Activated T-cell treated with anti-CD3 and anti-CD28 coated beads, Interleukin-2, amount 50 U/mL, for 72 hours (primary cell): ENCODE data around the gene TRIM56. TPM values are rescaled to one million over a fixed set of nuclear protein-coding genes. Genes with fewer than 3 reads are reported as not detected.
"Not testable (repeated sequence)": the region's sequence is repeated elsewhere in the genome, so short reads cannot be mapped to it uniquely, and the experiment has no call there.

Experiments
- ATAC-seq, 2 donors: fragments of 150-1000 bp; cut with Tn5 transposase; replicated peaks in 1 of 2; 2 replicates each; pipeline ENCODE4 v1.10.0; 2021; ENCODE audit warnings: moderate library complexity in 2 of 2, mild to moderate bottlenecking in 1 of 2
- DNase-seq, 2 donors: peaks; one replicate each; pipeline ENCODE4 v3.0.0; 2021 to 2022; ENCODE audit warnings: mixed read lengths in 1 of 2
- H3K27ac Mint-ChIP-seq: one replicate; pipeline ENCODE4 v1.8.0; 2022; ENCODE audit warnings: mild to moderate bottlenecking, moderate library complexity, mixed read lengths
- H3K27me3 Mint-ChIP-seq: one replicate; pipeline ENCODE4 v1.8.0; 2022; ENCODE audit warnings: low read depth, mixed read lengths
- H3K36me3 Mint-ChIP-seq, 2 donors: one replicate each; pipeline ENCODE4 v1.8.0; 2022; ENCODE audit warnings: mixed read lengths in 2 of 2, mild to moderate bottlenecking in 1 of 2; ENCODE audit not compliant: insufficient read depth in 2 of 2
- H3K4me1 Mint-ChIP-seq: one replicate; pipeline ENCODE4 v1.8.0; 2022; ENCODE audit warnings: low read depth, mixed read lengths
- H3K4me3 Mint-ChIP-seq, 2 donors: one replicate each; pipeline ENCODE4 v1.8.0; 2022; ENCODE audit warnings: mild to moderate bottlenecking in 2 of 2, mixed read lengths in 2 of 2, moderate library complexity in 2 of 2
- H3K9me3 Mint-ChIP-seq, 2 donors: one replicate each; pipeline ENCODE4 v1.8.0; 2022; ENCODE audit warnings: mixed read lengths in 2 of 2
- total RNA-seq, 2 donors: library from RNA; stranded (reverse); gene quantifications; one replicate each; pipeline ENCODE4 v1.2.3, GENCODE V29; 2022

Gene TRIM56
- 10 to 100 TPM; 44.5 to 50.2 TPM for total RNA-seq

- Mint-ChIP-seq H3K27ac (peak within 1 kb of the TSS; percentile 91), H3K27me3 (no peaks in the 10 kb centered on the region), H3K4me3 (peak within 1 kb of the TSS; percentile 94 to 99), H3K9me3 (no peaks in the 10 kb centered on the region), H3K4me1 (peaks cover 26% of the 10 kb centered on the region), H3K36me3 (peaks cover 3 to 4% of the 10 kb centered on the region in 2 donors)
- DNase-seq (peak; percentile 81 to 82), ATAC-seq (peak; percentile 94)
These were observed at the start of gene TRIM56 for GRCh38 chr7:101085162-101085964. Gene TRIM56 (plus strand): TSS chr7:101085481. CDS start chr7:101087313, 1,832 bp downstream.

DNA sequence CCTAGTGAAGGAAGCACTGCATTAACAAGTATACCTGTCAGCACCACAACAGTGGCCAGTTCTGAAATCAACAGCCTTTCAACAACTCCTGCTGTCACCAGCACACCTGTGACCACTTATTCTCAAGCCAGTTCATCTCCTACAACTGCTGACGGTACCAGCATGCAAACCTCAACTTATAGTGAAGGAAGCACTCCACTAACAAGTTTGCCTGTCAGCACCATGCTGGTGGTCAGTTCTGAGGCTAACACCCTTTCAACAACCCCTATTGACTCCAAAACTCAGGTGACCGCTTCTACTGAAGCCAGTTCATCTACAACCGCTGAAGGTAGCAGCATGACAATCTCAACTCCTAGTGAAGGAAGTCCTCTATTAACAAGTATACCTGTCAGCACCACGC is 49.3 kb upstream of the TRIM56 start:
- no peaks in the 10 kb centered on the region for H3K27me3 Mint-ChIP-seq
- H3K27ac Mint-ChIP-seq = no peak overlapping the region
- no peaks in the 10 kb centered on the region for H3K4me1 Mint-ChIP-seq
- H3K9me3 Mint-ChIP-seq = no peaks in the 10 kb centered on the region
- H3K36me3 Mint-ChIP-seq = no peaks in the 10 kb centered on the region
- no peak overlapping the region for H3K4me3 Mint-ChIP-seq
- DNase-seq (no peak), ATAC-seq (no peak)

- H3K36me3 Mint-ChIP-seq, H3K27me3 Mint-ChIP-seq, H3K4me1 Mint-ChIP-seq, DNase-seq, H3K27ac Mint-ChIP-seq, H3K4me3 Mint-ChIP-seq, H3K9me3 Mint-ChIP-seq, ATAC-seq: not testable (repeated sequence)
These were observed 44.0 kb upstream of the TRIM56 start for GRCh38 chr7:101041283-101041682.

- Mint-ChIP-seq H3K4me1 (no peaks in the 10 kb centered on the region), H3K27me3 (peaks cover 43% of the 10 kb centered on the region), H3K27ac (no peak overlapping the region), H3K4me3 (no peak overlapping the region), H3K9me3 (no peaks in the 10 kb centered on the region), H3K36me3 (no peaks in the 10 kb centered on the region)
- ATAC-seq (no peak), DNase-seq (peak; percentile 50 to 55)
These were observed 26.9 kb upstream of the TRIM56 start for GRCh38 chr7:101058355-101058754.

- H3K4me1 Mint-ChIP-seq = no peaks in the 10 kb centered on the region
- no peak overlapping the region for H3K27ac Mint-ChIP-seq
- no peaks in the 10 kb centered on the region for H3K9me3 Mint-ChIP-seq
These were observed 25.7 kb upstream of the TRIM56 start for GRCh38 chr7:101059620-101059942.

GRCh38 chr7:101060992-101061391 is 24.3 kb upstream of the TRIM56 start:
- Mint-ChIP-seq H3K36me3 (no peaks in the 10 kb centered on the region), H3K4me1 (no peaks in the 10 kb centered on the region), H3K4me3 (no peak overlapping the region), H3K27ac (no peak overlapping the region), H3K27me3 (peaks cover 50% of the 10 kb centered on the region), H3K9me3 (no peaks in the 10 kb centered on the region)
- DNase-seq = no peak
- ATAC-seq = no peak

More at GRCh38 chr7:101059620-101059942, 25.7 kb upstream of the TRIM56 start:
- ATAC-seq = no peak
- no peaks in the 10 kb centered on the region for H3K36me3 Mint-ChIP-seq
- H3K4me3 Mint-ChIP-seq = no peak overlapping the region
- no peak for DNase-seq
- H3K27me3 Mint-ChIP-seq = peaks cover 48% of the 10 kb centered on the region

DNA sequence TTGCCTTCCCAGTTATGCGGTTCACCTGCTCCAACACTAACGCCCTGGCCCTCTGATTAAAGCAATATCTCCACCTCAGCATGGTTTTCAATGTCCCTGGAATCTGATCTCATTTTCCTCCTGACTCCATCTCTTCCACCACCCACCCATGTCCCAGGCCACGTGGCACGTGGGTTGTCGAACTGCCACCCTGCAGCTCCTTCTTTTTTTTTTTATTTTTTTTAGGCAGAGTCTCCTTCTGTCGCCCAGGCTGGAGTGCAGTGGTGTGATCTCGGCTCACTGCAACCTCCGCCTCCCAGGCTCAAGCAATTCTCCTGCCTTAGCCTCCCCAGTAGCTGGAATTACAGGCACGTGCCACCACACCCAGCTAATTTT is 21.1 kb upstream of the TRIM56 start:
- not testable (repeated sequence) for H3K27ac Mint-ChIP-seq, H3K4me1 Mint-ChIP-seq, H3K9me3 Mint-ChIP-seq, DNase-seq, H3K4me3 Mint-ChIP-seq, H3K36me3 Mint-ChIP-seq, ATAC-seq
- H3K27me3 Mint-ChIP-seq = peaks cover 48% of the 10 kb centered on the region

DNA sequence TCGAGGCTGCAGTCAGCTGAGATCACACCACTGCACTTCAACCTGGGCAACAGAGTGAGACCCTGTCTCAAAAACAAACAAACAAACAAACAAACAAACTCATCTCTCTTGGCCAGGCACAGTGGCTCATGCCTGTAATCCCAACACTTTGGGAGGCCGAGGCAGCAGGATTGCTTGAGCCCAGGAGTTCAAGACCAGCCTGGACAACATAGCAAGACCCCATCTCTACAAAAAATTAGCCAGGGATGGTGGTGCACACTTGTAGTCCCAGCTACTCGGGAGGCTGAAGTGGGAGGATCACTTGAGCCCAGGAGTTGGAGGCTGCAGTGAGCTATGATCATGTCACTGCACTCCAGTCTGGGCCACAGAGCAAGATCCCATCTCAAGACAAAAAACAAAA is 20.1 kb upstream of the TRIM56 start:
- not testable (repeated sequence) for H3K4me3 Mint-ChIP-seq, H3K4me1 Mint-ChIP-seq, H3K27ac Mint-ChIP-seq, DNase-seq, H3K9me3 Mint-ChIP-seq, H3K36me3 Mint-ChIP-seq, ATAC-seq
- peaks cover 48% of the 10 kb centered on the region for H3K27me3 Mint-ChIP-seq

- H3K27ac Mint-ChIP-seq = no peak overlapping the region
- no peaks in the 10 kb centered on the region for H3K4me1 Mint-ChIP-seq
- no peaks in the 10 kb centered on the region for H3K9me3 Mint-ChIP-seq
- ATAC-seq = no peak
- peaks cover 42% of the 10 kb centered on the region for H3K27me3 Mint-ChIP-seq
- H3K4me3 Mint-ChIP-seq = no peak overlapping the region
- DNase-seq = no peak
- H3K36me3 Mint-ChIP-seq = no peaks in the 10 kb centered on the region
These were observed 19.0 kb upstream of the TRIM56 start for GRCh38 chr7:101066141-101066832.

GRCh38 chr7:101066833-101067177 is 18.5 kb upstream of the TRIM56 start:
- DNase-seq (no peak), ATAC-seq (no peak)
- peaks cover 40% of the 10 kb centered on the region for H3K27me3 Mint-ChIP-seq
- H3K9me3 Mint-ChIP-seq = no peaks in the 10 kb centered on the region
- H3K27ac Mint-ChIP-seq = no peak overlapping the region
- no peaks in the 10 kb centered on the region for H3K36me3 Mint-ChIP-seq
- H3K4me1 Mint-ChIP-seq = no peaks in the 10 kb centered on the region
- no peak overlapping the region for H3K4me3 Mint-ChIP-seq

- Mint-ChIP-seq H3K4me1 (no peaks in the 10 kb centered on the region), H3K4me3 (no peak overlapping the region), H3K9me3 (no peaks in the 10 kb centered on the region), H3K36me3 (no peaks in the 10 kb centered on the region), H3K27ac (no peak overlapping the region), H3K27me3 (peaks cover 35% of the 10 kb centered on the region)
- DNase-seq = no peak
- no peak for ATAC-seq
These were observed 16.9 kb upstream of the TRIM56 start for GRCh38 chr7:101068401-101068800.

DNA sequence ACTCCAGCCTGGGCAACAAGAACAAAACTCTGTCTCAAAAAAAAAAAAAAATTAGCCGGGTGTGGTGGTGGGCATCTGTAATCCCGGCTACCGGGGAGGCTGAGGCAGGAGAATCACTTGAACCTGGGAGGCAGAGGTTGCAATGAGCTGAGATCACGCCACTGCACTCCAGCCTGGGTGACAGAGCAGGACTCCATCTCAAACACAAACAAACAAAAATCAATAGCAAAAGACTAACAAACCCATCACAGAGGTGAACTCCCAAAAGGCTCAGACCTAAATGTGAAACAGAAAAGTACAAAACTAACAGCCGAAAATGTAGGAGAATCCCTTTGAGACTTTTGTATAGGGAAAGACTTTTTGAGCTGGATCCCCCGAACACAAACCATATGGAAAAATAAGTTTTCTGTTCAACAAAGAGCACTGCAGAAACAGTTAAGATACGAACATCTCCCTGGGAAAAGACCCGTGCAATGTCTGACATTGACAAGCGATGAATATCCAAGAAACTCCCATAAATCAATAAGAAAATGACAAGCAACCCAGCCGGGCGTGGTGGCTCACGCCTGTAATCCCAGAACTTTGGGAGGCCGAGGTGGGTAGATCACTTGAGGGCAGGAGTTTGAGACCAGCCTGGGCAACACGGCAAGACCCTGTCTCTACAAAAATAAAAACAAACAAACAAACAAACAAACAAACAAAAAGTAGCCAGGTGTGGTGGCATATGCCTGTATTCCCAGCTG is 13.7 kb upstream of the TRIM56 start:
- not testable (repeated sequence) for H3K9me3 Mint-ChIP-seq, ATAC-seq, DNase-seq, H3K4me3 Mint-ChIP-seq, H3K36me3 Mint-ChIP-seq, H3K27ac Mint-ChIP-seq, H3K4me1 Mint-ChIP-seq
- H3K27me3 Mint-ChIP-seq = peaks cover 17% of the 10 kb centered on the region

DNA sequence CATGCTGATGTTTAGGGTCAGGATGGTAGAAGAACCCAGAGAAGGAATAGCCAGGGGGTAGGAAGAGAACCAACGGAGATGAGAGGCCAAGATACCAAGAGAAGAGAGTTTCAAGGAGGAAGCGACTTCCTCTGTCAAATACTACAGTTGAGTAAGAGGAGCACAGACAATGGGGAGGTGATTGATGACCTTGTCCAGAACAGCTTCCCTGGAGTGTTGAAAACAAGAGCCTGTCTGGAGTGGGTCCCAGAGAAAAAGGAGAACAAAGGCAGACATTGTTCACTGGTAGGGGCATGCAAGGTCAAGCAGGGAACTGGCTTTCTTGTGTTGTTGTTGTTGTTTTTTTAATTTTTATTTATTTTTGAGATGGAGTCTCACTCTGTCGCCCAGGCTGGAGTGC is 9.6 kb upstream of the TRIM56 start:
- Mint-ChIP-seq H3K4me3 (no peak overlapping the region), H3K9me3 (no peaks in the 10 kb centered on the region), H3K36me3 (no peaks in the 10 kb centered on the region), H3K4me1 (peaks cover 9% of the 10 kb centered on the region), H3K27ac (no peak overlapping the region), H3K27me3 (peaks cover 11% of the 10 kb centered on the region)
- DNase-seq = no peak
- ATAC-seq = no peak
